Neural cell (in vitro differentiated cells): ENCODE data around the gene AOX1. TPM values are rescaled to one million over a fixed set of nuclear protein-coding genes. Genes with fewer than 3 reads are reported as not detected.

ENCODE experiments used
- H2AFZ ChIP-seq: fragments of 200-600, 300-800 bp; sonication (generic), shearing (Covaris generic); 2 replicates; pipeline ENCODE4 v1.6.0; 2014; ENCODE audit warnings: low read depth, mild to moderate bottlenecking, antibody characterized with exemption, low read length, moderate library complexity
- H3F3A ChIP-seq: fragments of 200-600 bp; shearing (Covaris generic); 2 replicates; pipeline ENCODE4 v1.6.1; 2016; ENCODE audit warnings: mild to moderate bottlenecking, moderate library complexity, mixed read lengths, antibody characterized with exemption, low read length; ENCODE audit not compliant: insufficient read depth, poor library complexity, severe bottlenecking
- H3K27ac ChIP-seq: fragments of 200-600, 300-800 bp; sonication (generic), shearing (Covaris generic); 2 replicates; pipeline ENCODE4 v1.5.1; 2014; ENCODE audit warnings: mild to moderate bottlenecking, low read length, moderate library complexity
- H3K27me3 ChIP-seq: fragments of 300-800, 200-600 bp; sonication (generic), shearing (Covaris generic); 2 replicates; pipeline ENCODE4 v1.6.0; 2014; ENCODE audit warnings: mild to moderate bottlenecking, low read depth, low read length, moderate library complexity; ENCODE audit not compliant: insufficient read depth
- H3K36me3 ChIP-seq: fragments of 300-800, 200-600 bp; sonication (generic), shearing (Covaris generic); 2 replicates; pipeline ENCODE4 v1.5.1; 2014; ENCODE audit warnings: mild to moderate bottlenecking, antibody characterized with exemption, low read length, moderate library complexity; ENCODE audit not compliant: insufficient read depth
- H3K4me2 ChIP-seq: fragments of 300-800, 200-600 bp; sonication (generic), shearing (Covaris generic); 2 replicates; pipeline ENCODE4 v1.6.0; 2014; ENCODE audit warnings: mild to moderate bottlenecking, low read length
- H3K4me3 ChIP-seq: fragments of 300-800, 200-600 bp; sonication (generic), shearing (Covaris generic); 2 replicates; pipeline ENCODE4 v1.5.1; 2014; ENCODE audit warnings: mild to moderate bottlenecking, low read length, moderate library complexity
- H3K79me2 ChIP-seq: fragments of 200-600 bp; shearing (Covaris generic); replicated peaks from 2 replicates; pipeline ENCODE4 v1.6.0; 2014; ENCODE audit warnings: mild to moderate bottlenecking, low read length, moderate library complexity; ENCODE audit not compliant: insufficient read depth
- H3K9ac ChIP-seq: fragments of 300-800, 200-600 bp; sonication (generic), shearing (Covaris generic); 2 replicates; pipeline ENCODE4 v1.6.1; 2016; ENCODE audit warnings: mild to moderate bottlenecking, low read length, mixed read lengths
- H3K9me2 ChIP-seq: fragments of 200-600 bp; shearing (Covaris generic); 2 replicates; pipeline ENCODE4 v1.6.1; 2016; ENCODE audit warnings: mild to moderate bottlenecking, low read length, mixed read lengths; ENCODE audit not compliant: insufficient read depth
- H3K9me3 ChIP-seq: fragments of 200-600, 300-800 bp; sonication (generic), shearing (Covaris generic); 2 replicates; pipeline ENCODE4 v1.6.1; 2016; ENCODE audit warnings: mild to moderate bottlenecking, mixed run types, low read length, moderate library complexity, mixed read lengths
- H4K20me1 ChIP-seq: fragments of 200-600 bp; shearing (Covaris generic); 2 replicates; pipeline ENCODE4 v1.6.1; 2016; ENCODE audit warnings: mild to moderate bottlenecking, mixed run types; ENCODE audit not compliant: insufficient read depth
- CTCF ChIP-seq: fragments of 450-650 bp; IDR thresholded peaks from 2 replicates; pipeline ENCODE4 v1.5.1; 2014; ENCODE audit warnings: antibody characterized with exemption, mild to moderate bottlenecking, moderate library complexity; ENCODE audit not compliant: poor library complexity, severe bottlenecking
- EP300 ChIP-seq: fragments of 450-650 bp; conservative IDR thresholded peaks from 2 replicates; pipeline ENCODE4 v1.6.1; 2014; ENCODE audit warnings: antibody characterized with exemption, mild to moderate bottlenecking, moderate library complexity; ENCODE audit not compliant: poor library complexity, severe bottlenecking
- EZH2 ChIP-seq: fragments of 200-600, 300-800 bp; shearing (Covaris generic), sonication (generic); IDR thresholded peaks from 2 replicates; pipeline ENCODE4 v1.6.1; 2014; ENCODE audit warnings: antibody characterized with exemption, low read length, borderline replicate concordance, mild to moderate bottlenecking; ENCODE audit not compliant: insufficient read depth, poor library complexity, severe bottlenecking
- MXI1 ChIP-seq: fragments of 450-650 bp; conservative IDR thresholded peaks from 2 replicates; pipeline ENCODE4 v1.6.1; 2014; ENCODE audit warnings: antibody characterized with exemption, mild to moderate bottlenecking; ENCODE audit not compliant: poor library complexity, severe bottlenecking
- POLR2AphosphoS5 ChIP-seq: IDR thresholded peaks from 2 replicates; pipeline ENCODE4 v1.6.1; 2012
- RAD21 ChIP-seq: fragments of 450-650 bp; conservative IDR thresholded peaks from 2 replicates; pipeline ENCODE4 v1.6.1; 2014; ENCODE audit warnings: antibody characterized with exemption, mild to moderate bottlenecking, moderate library complexity
- REST ChIP-seq: IDR thresholded peaks from 2 replicates; pipeline ENCODE4 v1.6.1; 2012; ENCODE audit warnings: borderline replicate concordance
- SMC3 ChIP-seq: fragments of 450-650 bp; conservative IDR thresholded peaks from 2 replicates; pipeline ENCODE4 v1.6.1; 2014; ENCODE audit warnings: antibody characterized with exemption, mild to moderate bottlenecking, moderate library complexity; ENCODE audit not compliant: poor library complexity
- TAF1 ChIP-seq: IDR thresholded peaks from 2 replicates; pipeline ENCODE4 v1.6.1; 2012; ENCODE audit warnings: low read depth
- polyA plus RNA-seq: library from polyadenylated mRNA; depleted of rRNA; stranded (reverse); fragments of >200 nt; gene quantifications from 2 replicates; pipeline ENCODE4 v1.2.3, GENCODE V29; 2014

The AOX1 gene
- polyA plus RNA-seq, 1 donor from 2014 or later: not detected

- Histone ChIP-seq H3K36me3 (no peaks in the 10 kb centered on the region), H3K4me3 (no peak overlapping the region), H3K9me3 (no peaks in the 10 kb centered on the region), H3F3A (no peaks in the 10 kb centered on the region), H3K9me2 (no peaks in the 10 kb centered on the region), H3K27me3 (no peaks in the 10 kb centered on the region), H3K79me2 (no peaks in the 10 kb centered on the region), H3K27ac (no peak overlapping the region), H4K20me1 (no peaks in the 10 kb centered on the region), H2AFZ (no peak overlapping the region), H3K4me2 (no peak overlapping the region), H3K9ac (no peak overlapping the region)
- no peak for TF ChIP-seq SMC3
- TF ChIP-seq MXI1: no peak
- no peak for TF ChIP-seq RAD21
- TF ChIP-seq CTCF: no peak
- no peak for TF ChIP-seq POLR2AphosphoS5
- TF ChIP-seq TAF1: no peak
- TF ChIP-seq EZH2: no peak
- TF ChIP-seq EP300: no peak
- no peak for TF ChIP-seq REST
These were observed 6.7 kb downstream of the AOX1 start for GRCh38 chr2:200592406-200593075.

GRCh38 chr2:200593905-200594304 lies 8.1 kb downstream of the AOX1 start:
- Histone ChIP-seq H3K36me3 (no peaks in the 10 kb centered on the region), H2AFZ (no peak overlapping the region), H3F3A (no peaks in the 10 kb centered on the region), H4K20me1 (no peaks in the 10 kb centered on the region), H3K4me3 (no peak overlapping the region), H3K9me2 (no peaks in the 10 kb centered on the region), H3K9me3 (no peaks in the 10 kb centered on the region), H3K79me2 (no peaks in the 10 kb centered on the region), H3K27me3 (no peaks in the 10 kb centered on the region), H3K9ac (no peak overlapping the region), H3K4me2 (no peak overlapping the region), H3K27ac (no peak overlapping the region)
- TF ChIP-seq MXI1 (no peak), TAF1 (no peak), RAD21 (no peak), EP300 (no peak), SMC3 (no peak), CTCF (no peak), EZH2 (no peak), POLR2AphosphoS5 (no peak), REST (no peak)
